Activated T-cell treated with anti-CD3 and anti-CD28 coated beads for 1 hour (primary cell): ENCODE results near the gene TYW1B.
"Not testable (repeated sequence)": the region's sequence is repeated elsewhere in the genome, so short reads cannot be mapped to it uniquely, and the experiment has no call there.

Experiments
- DNase-seq: peaks from one replicate; pipeline ENCODE4 v3.0.0-alpha.2; 2020; ENCODE audit warnings: low read depth

Gene TYW1B

GRCh38 chr7:72555238-72555637, 272.8 kb downstream of the TYW1B start:
- not testable (repeated sequence) for DNase-seq

GRCh38 chr7:72554401-72554800, 273.6 kb downstream of the TYW1B start:
- DNase-seq = not testable (repeated sequence)

GRCh38 chr7:72550454-72550853, 277.5 kb downstream of the TYW1B start:
- DNase-seq = not testable (repeated sequence)

GRCh38 chr7:72546586-72547237, 281.3 kb downstream of the TYW1B start:
- DNase-seq = not testable (repeated sequence)

- not testable (repeated sequence) for DNase-seq
These were observed 283.5 kb downstream of the TYW1B start for GRCh38 chr7:72544531-72544930.

- DNase-seq = no peak
These were observed 287.1 kb downstream of the TYW1B start for GRCh38 chr7:72540923-72541322.

- DNase-seq = no peak
These were observed 287.8 kb downstream of the TYW1B start for GRCh38 chr7:72540106-72540611.

- DNase-seq = no peak
These were observed 288.3 kb downstream of the TYW1B start for GRCh38 chr7:72539702-72540101.

- no peak for DNase-seq
These were observed 289.1 kb downstream of the TYW1B start for GRCh38 chr7:72538856-72539255.

- DNase-seq = no peak
These were observed 289.9 kb downstream of the TYW1B start for GRCh38 chr7:72538147-72538546.

GRCh38 chr7:72536038-72536437, 292.0 kb downstream of the TYW1B start:
- not testable (repeated sequence) for DNase-seq

- DNase-seq = not testable (repeated sequence)
These were observed 297.0 kb downstream of the TYW1B start for GRCh38 chr7:72531048-72531447.
